Measurements from ENCODE around the gene BCR. TPM values are rescaled to one million over a fixed set of nuclear protein-coding genes. Genes with fewer than 3 reads are reported as not detected.

BCR gene
- total RNA-seq, 2 experiments from 2014 or later, result 30.4 to 32.0 TPM

DNA sequence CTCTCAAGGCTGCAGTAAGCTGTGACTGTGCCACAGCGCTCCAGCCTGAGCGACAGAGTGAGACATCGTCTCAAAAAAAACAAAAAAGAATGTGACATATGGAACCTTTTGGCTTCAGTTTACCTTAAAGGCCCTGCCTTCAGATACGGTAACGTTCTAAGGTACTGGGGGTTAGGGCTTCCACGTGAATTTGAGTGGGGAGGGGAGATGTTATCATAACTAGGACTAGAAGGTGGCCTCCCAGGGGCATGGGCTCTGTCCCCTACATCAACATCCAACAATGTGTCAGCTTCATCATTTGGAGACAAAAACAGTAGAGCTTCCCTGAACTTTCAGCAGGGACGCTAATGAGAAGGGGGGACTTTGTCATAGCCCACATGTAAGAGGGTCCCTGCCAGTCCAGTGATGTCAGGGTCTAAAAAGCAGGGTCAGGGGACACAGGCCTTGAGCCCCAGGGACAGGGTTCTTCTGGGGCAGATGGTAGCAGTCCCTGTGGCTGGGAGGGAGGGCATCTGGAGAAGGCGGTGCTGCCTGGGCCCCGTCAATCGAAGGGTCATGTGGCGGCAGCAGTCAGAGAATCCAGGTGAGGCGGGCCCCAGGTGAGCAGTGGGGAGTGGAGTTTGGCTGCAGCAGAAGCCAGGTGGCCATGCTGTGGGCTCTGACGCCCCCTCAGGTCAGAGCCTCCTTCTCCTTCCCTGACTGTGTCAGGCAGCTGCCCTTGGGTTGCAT is 79.8 kb downstream of the BCR start:
- CTCF ChIA-PET, result interaction anchor here (1.0 kb wide), 1 partner anchor 65 kb away, joined by 3 read pairs; no protein-coding TSS in a partner anchor
- ATAC-seq (no peak), DNase-seq (no peak)
- intact Hi-C loops (cut with micrococcal nuclease), result no loop called here
- no peaks in the 10 kb centered on the region for H3K9me3 Mint-ChIP-seq
- peaks cover 2% of the 10 kb centered on the region for H3K36me3 Mint-ChIP-seq (ENCODE audit: low read depth)
- no peak overlapping the region for H3K4me3 Mint-ChIP-seq
- POLR2A ChIA-PET, result no interaction called here
- H3K27ac Mint-ChIP-seq, result no peak overlapping the region
- H3K4me1 Mint-ChIP-seq (ENCODE audit: low read depth), result peaks cover 13% of the 10 kb centered on the region
- no peaks in the 10 kb centered on the region for H3K27me3 Mint-ChIP-seq
- no peak for TF ChIP-seq CTCF (IDR thresholded peaks at IDR 0.05)

GRCh38 chr22:23260645-23261581 is 80.6 kb downstream of the BCR start:
- ChIA-PET POLR2A (no interaction called here), CTCF (interaction anchor here (1.0 kb wide), 1 partner anchor 66 kb away, joined by 3 read pairs; no protein-coding TSS in a partner anchor)
- intact Hi-C loops (cut with micrococcal nuclease), result no loop called here
- Mint-ChIP-seq H3K27ac (no peak overlapping the region), H3K9me3 (no peaks in the 10 kb centered on the region), H3K27me3 (no peaks in the 10 kb centered on the region), H3K36me3 (ENCODE audit: low read depth) (no peaks in the 10 kb centered on the region), H3K4me1 (ENCODE audit: low read depth) (peaks cover 4% of the 10 kb centered on the region), H3K4me3 (no peak overlapping the region)
- no peak for TF ChIP-seq CTCF (IDR thresholded peaks at IDR 0.05)
- DNase-seq (no peak), ATAC-seq (no peak)

GRCh38 chr22:23261900-23262450 is 81.7 kb downstream of the BCR start:
- no peak overlapping the region for H3K27ac Mint-ChIP-seq
- no peak for TF ChIP-seq CTCF (IDR thresholded peaks at IDR 0.05)
- intact Hi-C loops (cut with micrococcal nuclease), result no loop called here
- no peaks in the 10 kb centered on the region for H3K27me3 Mint-ChIP-seq
- POLR2A ChIA-PET, result no interaction called here
- peaks cover under 1% of the 10 kb centered on the region for H3K4me1 Mint-ChIP-seq (ENCODE audit: low read depth)
- CTCF ChIA-PET, result no interaction called here
- no peak overlapping the region for H3K4me3 Mint-ChIP-seq
- H3K36me3 Mint-ChIP-seq (ENCODE audit: low read depth), result no peaks in the 10 kb centered on the region
- DNase-seq (no peak), ATAC-seq (no peak)
- no peaks in the 10 kb centered on the region for H3K9me3 Mint-ChIP-seq

DNA sequence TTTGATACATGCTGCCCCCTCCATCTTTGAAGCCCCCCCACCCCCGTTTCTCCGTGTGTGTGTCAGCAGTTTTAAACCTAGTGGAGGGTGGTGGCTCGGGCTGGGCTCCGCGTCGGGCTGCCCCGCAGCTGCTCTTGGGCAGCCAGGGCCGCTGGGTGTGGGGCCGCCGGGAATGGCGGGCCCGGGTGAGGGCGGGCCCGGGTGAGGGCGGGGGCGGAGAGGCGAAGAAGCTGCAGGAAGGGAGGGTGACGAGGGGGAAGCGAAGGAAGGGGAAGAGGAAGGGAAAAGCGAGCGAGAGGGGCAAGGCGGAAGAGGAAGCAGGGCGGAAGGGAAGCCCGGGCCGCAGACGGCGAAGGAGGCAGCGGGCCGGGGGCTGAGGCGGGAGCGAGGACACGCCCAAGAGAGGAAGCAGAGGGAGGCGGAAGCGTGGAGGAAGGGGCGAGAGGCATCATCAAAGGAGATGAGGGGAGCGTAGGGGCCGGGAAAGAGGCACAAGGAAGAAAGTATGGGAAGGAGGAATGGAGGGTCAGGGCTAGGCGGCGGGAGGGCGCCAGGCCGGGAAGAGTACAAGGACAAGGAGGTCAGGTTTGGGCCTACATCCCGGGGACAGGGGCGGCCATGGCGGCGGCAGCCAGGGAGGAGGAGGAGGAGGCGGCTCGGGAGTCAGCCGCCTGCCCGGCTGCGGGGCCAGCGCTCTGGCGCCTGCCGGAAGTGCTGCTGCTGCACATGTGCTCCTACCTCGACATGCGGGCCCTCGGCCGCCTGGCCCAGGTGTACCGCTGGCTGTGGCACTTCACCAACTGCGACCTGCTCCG is 82.4 kb downstream of the BCR start:
- DNase-seq (no peak), ATAC-seq (no peak)
- no peaks in the 10 kb centered on the region for H3K9me3 Mint-ChIP-seq
- H3K4me3 Mint-ChIP-seq, result no peak overlapping the region
- CTCF ChIA-PET, result no interaction called here
- intact Hi-C loops (cut with micrococcal nuclease), result no loop called here
- no peak for TF ChIP-seq CTCF (IDR thresholded peaks at IDR 0.05)
- no peaks in the 10 kb centered on the region for H3K36me3 Mint-ChIP-seq (ENCODE audit: low read depth)
- H3K27me3 Mint-ChIP-seq, result no peaks in the 10 kb centered on the region
- no peaks in the 10 kb centered on the region for H3K4me1 Mint-ChIP-seq (ENCODE audit: low read depth)
- POLR2A ChIA-PET, result no interaction called here
- no peak overlapping the region for H3K27ac Mint-ChIP-seq

Measured in activated CD8-positive, alpha-beta T cell treated with anti-CD3 and anti-CD28 coated beads for 36 hours (primary cell).